ENCODE data around the gene SSH2. TPM values are rescaled to one million over a fixed set of nuclear protein-coding genes. Genes with fewer than 3 reads are reported as not detected.
A peak's percentile ranks its signal among the peaks of the same experiment; 100 is the strongest.

The SSH2 gene
- total and polyA plus RNA-seq, 9 of the 15 experiments (the other 6 are each of a cell fraction or from before 2014, with no cell fraction given): 3.9 to 16.1 (median 10.2) TPM

- peak; percentile 60 for TF ChIP-seq ZNF592 (IDR thresholded peaks at IDR 0.05)
- no peak for TF ChIP-seq IRF2 (CRISPR knock-in tag; IDR thresholded peaks at IDR 0.05)
- TF ChIP-seq ETS2 (tag; IDR thresholded peaks at IDR 0.05; ENCODE audit: borderline replicate concordance, poor library complexity, severe bottlenecking): no peak
- TF ChIP-seq RBFOX2 (IDR thresholded peaks at IDR 0.05; ENCODE audit: low read depth, low read length): no peak
- TF ChIP-seq ZZZ3 (IDR thresholded peaks at IDR 0.05): no peak
- no peak for TF ChIP-seq ARID3B (CRISPR knock-in tag; IDR thresholded peaks at IDR 0.05; ENCODE audit: borderline replicate concordance)
- TF ChIP-seq GTF2F1 (IDR thresholded peaks at IDR 0.05; ENCODE audit: low read depth, low read length): no peak
- TF ChIP-seq ARNT (IDR thresholded peaks at IDR 0.05): no peak
- TF ChIP-seq ZBTB34 (CRISPR knock-in tag; IDR thresholded peaks at IDR 0.05): no peak
- TF ChIP-seq NFXL1 (CRISPR knock-in tag; IDR thresholded peaks at IDR 0.05): no peak
- no peak for TF ChIP-seq SRF (CRISPR knock-in tag; IDR thresholded peaks at IDR 0.05)
- TF ChIP-seq GMEB1 (CRISPR knock-in tag; IDR thresholded peaks at IDR 0.05): no peak
- TF ChIP-seq HMG20B (CRISPR knock-in tag; IDR thresholded peaks at IDR 0.05): no peak
- TF ChIP-seq C11orf30 (IDR thresholded peaks at IDR 0.05; ENCODE audit: low read depth): peak; percentile 97
- 0 out of 4 replicates have a peak, but pooled peaks of 1 of the 2 experiments have one; percentile 60 for TF ChIP-seq ZNF639 (CRISPR knock-in tag; conservative IDR thresholded peaks at IDR 0.05 in 1 of 2, IDR thresholded peaks at IDR 0.05 in 1 of 2)
- no peak for TF ChIP-seq HNRNPK (IDR thresholded peaks at IDR 0.05; ENCODE audit: low read depth, low read length, poor library complexity, severe bottlenecking)
- no peak for TF ChIP-seq ZNF707 (CRISPR knock-in tag; conservative IDR thresholded peaks at IDR 0.05)
- TF ChIP-seq MYNN (IDR thresholded peaks at IDR 0.05): no peak
- TF ChIP-seq MYNN (CRISPR knock-in tag; IDR thresholded peaks at IDR 0.05): no peak
Measured at GRCh38 chr17:29663155-29663554, 266.9 kb downstream of the SSH2 start (continued).
